Stimulated activated naive CD4-positive, alpha-beta T cell (primary cell): ENCODE data around the gene PPEF1.
A peak's percentile ranks its signal among the peaks of the same experiment; 100 is the strongest.
"Not testable (repeated sequence)": the region's sequence is repeated elsewhere in the genome, so short reads cannot be mapped to it uniquely, and the experiment has no call there.

Source experiments
- DNase-seq, 6 experiments: peaks; one replicate each; lab custom pipeline; 2025; lab: John Stamatoyannopoulos, UW

The PPEF1 gene

GRCh38 chrX:18701621-18702361 lies 5.7 kb upstream of the PPEF1 start:
- DNase-seq, result no peak

- no peak for DNase-seq
These were observed 4.9 kb upstream of the PPEF1 start for GRCh38 chrX:18702362-18703195.

GRCh38 chrX:18709833-18710232 lies 2.4 kb downstream of the PPEF1 start:
- DNase-seq, result no peak

DNA sequence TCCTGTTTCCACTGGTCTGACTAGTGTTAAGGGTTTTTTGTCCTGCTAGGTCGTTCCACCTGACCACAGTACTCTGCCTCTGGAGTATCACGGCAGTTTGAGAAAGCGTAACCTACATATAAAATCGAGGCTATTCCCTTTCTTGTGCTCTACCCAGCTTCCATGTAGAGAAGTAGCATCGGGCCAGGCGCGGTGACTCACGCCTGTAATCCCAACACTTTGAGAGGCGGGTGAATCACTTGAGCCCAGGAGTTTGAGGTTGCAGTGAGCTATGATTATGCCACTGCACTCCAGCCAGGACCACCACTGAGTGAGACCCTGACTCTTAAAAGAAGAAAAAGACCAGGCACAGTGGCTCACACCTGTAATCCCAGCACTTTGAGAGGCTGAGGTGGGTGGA lies 7.5 kb downstream of the PPEF1 start:
- no peak for DNase-seq

- DNase-seq, result no peak
These were observed 12.4 kb downstream of the PPEF1 start for GRCh38 chrX:18719852-18720251.

GRCh38 chrX:18721683-18722499 lies 14.4 kb downstream of the PPEF1 start:
- no peak for DNase-seq

- DNase-seq, result no peak
These were observed 15.1 kb downstream of the PPEF1 start for GRCh38 chrX:18722500-18723071.

GRCh38 chrX:18725310-18725943 lies 18.0 kb downstream of the PPEF1 start:
- peak in 1 of 6 experiments; percentile 3 for DNase-seq

DNA sequence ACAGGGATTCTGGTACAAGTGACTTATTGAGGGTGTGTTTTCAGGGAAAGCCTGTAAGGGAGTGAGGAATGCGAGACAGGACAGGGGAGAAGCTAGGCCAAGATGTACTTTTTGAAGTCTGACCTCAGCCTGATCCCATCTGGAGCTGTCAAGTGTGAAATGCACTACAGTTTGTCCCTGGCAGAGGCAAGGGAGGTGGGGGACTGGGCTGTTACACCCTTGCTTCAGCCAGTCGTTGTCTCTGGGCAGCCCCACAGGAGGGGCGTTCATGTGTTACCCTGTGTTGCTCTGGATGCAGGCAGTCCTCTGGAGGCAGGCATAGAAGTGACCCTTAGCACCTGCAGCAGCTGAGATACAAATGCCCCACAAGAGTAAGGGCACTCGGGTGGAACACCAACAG lies 25.8 kb downstream of the PPEF1 start:
- DNase-seq, result no peak

GRCh38 chrX:18739609-18740008 lies 32.2 kb downstream of the PPEF1 start:
- DNase-seq, result not testable (repeated sequence)

DNA sequence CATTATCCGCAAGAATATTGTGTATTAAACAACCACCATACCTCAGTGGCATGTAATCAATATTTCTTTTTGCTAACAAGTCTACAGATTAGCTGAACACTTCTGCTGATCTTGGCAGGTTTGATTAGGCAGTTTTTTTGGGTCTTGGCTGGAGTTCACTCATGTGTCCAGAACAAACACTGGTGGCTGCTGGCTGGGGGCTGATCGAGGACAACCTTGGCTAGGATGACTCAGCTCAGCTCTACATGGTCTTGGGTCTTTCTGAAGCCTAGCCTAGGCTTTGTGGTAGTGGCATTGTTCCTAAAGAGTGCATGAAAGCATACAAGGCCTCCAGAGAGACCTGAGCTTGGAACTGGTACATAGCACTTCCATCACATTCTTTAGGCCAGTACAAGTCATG lies 41.1 kb downstream of the PPEF1 start:
- no peak for DNase-seq

- DNase-seq, result no peak
These were observed 46.2 kb downstream of the PPEF1 start for GRCh38 chrX:18753631-18754030.

GRCh38 chrX:18755651-18756050 lies 48.2 kb downstream of the PPEF1 start:
- DNase-seq, result no peak

GRCh38 chrX:18757956-18758932 lies 50.8 kb downstream of the PPEF1 start:
- DNase-seq, result no peak

- no peak for DNase-seq
These were observed 54.3 kb downstream of the PPEF1 start for GRCh38 chrX:18761750-18762149.

DNA sequence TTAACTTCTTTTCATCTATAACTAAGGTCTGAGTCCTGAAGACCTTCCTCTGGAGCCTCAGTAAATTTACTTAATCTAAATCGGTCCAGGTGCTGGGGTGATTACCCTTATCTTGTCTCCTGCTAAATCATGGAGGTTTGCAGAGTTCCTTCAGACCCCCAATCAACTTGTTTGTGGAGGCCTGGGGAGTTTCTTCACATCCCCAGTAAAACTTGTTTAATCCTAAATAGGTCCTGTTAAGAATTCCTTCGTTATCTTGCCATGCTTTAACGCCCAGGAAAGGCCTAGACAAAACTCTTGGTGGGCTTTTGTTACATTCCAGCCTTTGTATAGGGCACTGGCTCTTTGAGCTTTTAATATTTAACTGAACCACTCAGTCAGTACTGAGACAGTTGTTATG lies 55.7 kb downstream of the PPEF1 start:
- DNase-seq, result not testable (repeated sequence)

GRCh38 chrX:18769364-18769763 lies 61.9 kb downstream of the PPEF1 start:
- no peak for DNase-seq

GRCh38 chrX:18769812-18770573 lies 62.5 kb downstream of the PPEF1 start:
- DNase-seq, result no peak

GRCh38 chrX:18789916-18790315 lies 82.5 kb downstream of the PPEF1 start:
- DNase-seq, result no peak

GRCh38 chrX:18792828-18793227 lies 85.4 kb downstream of the PPEF1 start:
- no peak for DNase-seq
